ENCODE results near the gene ALDH1L1.

Gene ALDH1L1

GRCh38 chr3:126155819-126156218, 24.6 kb downstream of the ALDH1L1 start:
- no peak overlapping the region for H3K4me3 ChIP-seq (ENCODE audit: low read depth, low read length)

GRCh38 chr3:126155280-126155640, 25.1 kb downstream of the ALDH1L1 start:
- H3K4me3 ChIP-seq (ENCODE audit: low read depth, low read length) = no peak overlapping the region

GRCh38 chr3:126154391-126155279, 25.8 kb downstream of the ALDH1L1 start:
- no peak overlapping the region for H3K4me3 ChIP-seq (ENCODE audit: low read depth, low read length)

GRCh38 chr3:126153695-126154360, 26.6 kb downstream of the ALDH1L1 start:
- H3K4me3 ChIP-seq (ENCODE audit: low read depth, low read length) = no peak overlapping the region

- H3K4me3 ChIP-seq (ENCODE audit: low read depth, low read length) = no peak overlapping the region
Observed at GRCh38 chr3:126152901-126153694, 27.3 kb downstream of the ALDH1L1 start.

- H3K4me3 ChIP-seq (ENCODE audit: low read depth, low read length) = no peak overlapping the region
Observed at GRCh38 chr3:126152458-126152857, 27.9 kb downstream of the ALDH1L1 start.

- no peak overlapping the region for H3K4me3 ChIP-seq (ENCODE audit: low read depth, low read length)
Observed at GRCh38 chr3:126151562-126152302, 28.7 kb downstream of the ALDH1L1 start.

- no peak overlapping the region for H3K4me3 ChIP-seq (ENCODE audit: low read depth, low read length)
Observed at GRCh38 chr3:126149960-126150515, 30.3 kb downstream of the ALDH1L1 start.

- H3K4me3 ChIP-seq (ENCODE audit: low read depth, low read length) = no peak overlapping the region
Observed at GRCh38 chr3:126149256-126149902, 31.0 kb downstream of the ALDH1L1 start.

- no peak overlapping the region for H3K4me3 ChIP-seq (ENCODE audit: low read depth, low read length)
Observed at GRCh38 chr3:126147932-126148683, 32.3 kb downstream of the ALDH1L1 start.

- no peak overlapping the region for H3K4me3 ChIP-seq (ENCODE audit: low read depth, low read length)
Observed at GRCh38 chr3:126147147-126147931, 33.0 kb downstream of the ALDH1L1 start.

GRCh38 chr3:126146525-126147146, 33.8 kb downstream of the ALDH1L1 start:
- no peak overlapping the region for H3K4me3 ChIP-seq (ENCODE audit: low read depth, low read length)

- no peak overlapping the region for H3K4me3 ChIP-seq (ENCODE audit: low read depth, low read length)
Observed at GRCh38 chr3:126146034-126146433, 34.4 kb downstream of the ALDH1L1 start.

- no peak overlapping the region for H3K4me3 ChIP-seq (ENCODE audit: low read depth, low read length)
Observed at GRCh38 chr3:126142652-126143051, 37.7 kb downstream of the ALDH1L1 start.

GRCh38 chr3:126137490-126138130, 42.8 kb downstream of the ALDH1L1 start:
- H3K4me3 ChIP-seq (ENCODE audit: low read depth, low read length) = no peak overlapping the region

- no peak overlapping the region for H3K4me3 ChIP-seq (ENCODE audit: low read depth, low read length)
Observed at GRCh38 chr3:126136428-126137220, 43.8 kb downstream of the ALDH1L1 start.
